HG03354 (cell line): ENCODE results near the gene SCMH1.
"Not testable (repeated sequence)": the region's sequence is repeated elsewhere in the genome, so short reads cannot be mapped to it uniquely, and the experiment has no call there.

Experiments
- ATAC-seq: cut with Tn5 transposase; IDR thresholded peaks from one replicate; pipeline ENCODE4 v1.9.1; 2021; ENCODE audit warnings: mild to moderate bottlenecking; ENCODE audit not compliant: unreplicated experiment, poor library complexity, severe bottlenecking

Gene SCMH1

DNA sequence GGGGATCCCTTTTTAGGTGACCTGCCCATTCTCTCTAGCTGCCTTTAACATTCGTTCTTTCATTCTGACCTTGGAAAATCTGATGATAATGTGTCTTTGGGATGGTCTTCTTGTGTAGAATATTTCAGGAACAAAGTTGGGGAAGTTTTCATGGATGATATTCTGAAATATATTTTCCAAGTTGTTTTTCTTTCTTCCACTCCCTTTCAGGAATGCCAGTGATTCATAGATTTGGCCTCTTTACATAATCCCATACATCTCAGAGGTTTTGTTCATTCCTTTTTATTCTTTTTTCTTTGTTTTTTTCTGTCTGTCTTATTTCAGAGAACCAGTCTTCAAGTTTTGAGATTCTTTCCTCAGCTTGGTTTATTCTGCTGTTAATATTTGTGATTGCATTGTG, 13.9 kb upstream of the SCMH1 start:
- no peak for ATAC-seq

DNA sequence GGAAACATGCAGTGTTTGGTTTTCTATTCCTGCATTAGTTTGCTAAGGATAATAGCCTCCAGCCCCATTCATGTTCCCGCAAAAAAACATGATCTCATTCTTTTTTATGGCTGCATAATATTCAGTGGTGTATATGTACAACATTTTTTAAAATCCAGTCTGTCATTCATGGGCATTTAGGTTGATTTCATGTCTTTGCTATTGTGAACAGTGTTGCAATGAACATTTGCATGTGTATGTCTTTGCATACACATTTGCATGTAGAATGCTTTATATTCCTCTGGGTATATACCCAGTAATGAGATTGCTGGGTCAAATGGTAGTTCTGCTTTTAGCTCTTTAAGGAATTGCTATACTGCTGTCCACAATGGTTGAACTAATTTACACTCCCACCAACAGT, 9.0 kb upstream of the SCMH1 start:
- ATAC-seq, result not testable (repeated sequence)

DNA sequence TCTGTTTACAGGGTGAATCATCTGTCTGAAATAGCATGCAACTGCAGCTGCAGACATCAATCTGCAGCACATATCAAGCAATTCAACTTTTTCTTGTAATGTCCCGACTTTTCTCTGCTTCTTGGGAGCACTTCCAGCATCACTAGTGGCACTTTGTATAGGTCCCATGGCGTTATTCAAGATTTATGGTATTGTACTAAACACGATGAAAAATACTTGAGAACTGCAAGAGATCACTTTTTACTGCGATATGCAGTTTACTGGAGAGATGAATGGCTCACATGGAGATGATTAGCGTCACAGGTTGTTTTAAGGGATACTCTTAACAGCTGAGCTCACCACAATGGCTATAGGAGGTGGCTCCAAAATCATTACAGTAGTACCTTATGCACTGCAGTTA, 7.2 kb upstream of the SCMH1 start:
- ATAC-seq, result no peak

DNA sequence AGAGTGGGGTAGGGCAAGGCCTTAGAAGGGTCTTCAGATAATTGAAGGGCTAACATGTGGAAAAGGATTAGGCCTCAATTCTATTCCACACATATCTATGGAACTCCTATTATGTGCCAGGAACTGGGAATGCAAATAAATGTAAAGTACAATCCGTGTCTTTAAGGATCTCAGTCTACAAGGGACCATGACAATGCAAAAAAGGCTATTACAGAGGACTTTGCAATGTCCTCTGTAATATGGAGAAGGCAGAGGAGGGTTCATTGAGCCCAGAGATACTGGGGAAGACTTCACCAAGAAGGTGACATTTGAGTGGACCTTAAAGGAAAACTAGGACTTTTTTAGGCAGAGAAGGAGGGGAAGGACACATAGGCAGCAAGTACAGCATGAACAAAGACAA, 4.5 kb upstream of the SCMH1 start:
- ATAC-seq, result no peak

DNA sequence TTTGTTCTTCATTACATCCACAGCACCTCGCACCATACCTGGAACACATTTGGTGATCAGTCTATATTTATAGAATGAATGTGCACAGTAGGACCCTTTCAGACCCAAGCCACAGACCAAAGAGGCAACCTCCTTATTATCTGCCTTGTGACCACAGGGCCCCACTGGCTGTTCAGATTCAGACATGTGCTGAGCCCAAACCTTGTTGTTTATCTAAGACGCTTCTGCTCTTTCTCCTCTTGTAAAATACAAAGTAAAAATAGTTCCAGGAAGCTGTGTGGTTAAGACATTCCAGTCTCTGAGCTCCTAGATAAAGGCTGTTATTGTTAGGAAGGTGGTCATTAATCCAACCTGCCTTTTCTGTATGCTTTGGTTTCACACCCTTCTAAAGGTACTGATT, 3.6 kb upstream of the SCMH1 start:
- no peak for ATAC-seq

DNA sequence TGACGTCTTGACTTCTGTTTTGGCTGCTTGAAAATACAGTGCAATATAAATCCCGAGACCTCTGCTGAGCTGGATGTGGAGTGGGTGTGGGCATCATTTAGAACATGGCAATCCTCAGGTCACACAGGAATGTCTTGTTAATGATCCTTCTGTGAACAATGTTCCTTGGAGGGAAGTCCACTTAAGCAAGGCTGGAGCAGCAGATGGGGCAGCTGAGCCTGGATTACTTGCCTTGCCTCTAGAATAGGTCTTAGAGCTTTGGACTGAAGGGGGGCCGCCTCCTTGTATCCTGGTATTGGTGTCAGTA, 926 bp upstream of the SCMH1 start:
- no peak for ATAC-seq

DNA sequence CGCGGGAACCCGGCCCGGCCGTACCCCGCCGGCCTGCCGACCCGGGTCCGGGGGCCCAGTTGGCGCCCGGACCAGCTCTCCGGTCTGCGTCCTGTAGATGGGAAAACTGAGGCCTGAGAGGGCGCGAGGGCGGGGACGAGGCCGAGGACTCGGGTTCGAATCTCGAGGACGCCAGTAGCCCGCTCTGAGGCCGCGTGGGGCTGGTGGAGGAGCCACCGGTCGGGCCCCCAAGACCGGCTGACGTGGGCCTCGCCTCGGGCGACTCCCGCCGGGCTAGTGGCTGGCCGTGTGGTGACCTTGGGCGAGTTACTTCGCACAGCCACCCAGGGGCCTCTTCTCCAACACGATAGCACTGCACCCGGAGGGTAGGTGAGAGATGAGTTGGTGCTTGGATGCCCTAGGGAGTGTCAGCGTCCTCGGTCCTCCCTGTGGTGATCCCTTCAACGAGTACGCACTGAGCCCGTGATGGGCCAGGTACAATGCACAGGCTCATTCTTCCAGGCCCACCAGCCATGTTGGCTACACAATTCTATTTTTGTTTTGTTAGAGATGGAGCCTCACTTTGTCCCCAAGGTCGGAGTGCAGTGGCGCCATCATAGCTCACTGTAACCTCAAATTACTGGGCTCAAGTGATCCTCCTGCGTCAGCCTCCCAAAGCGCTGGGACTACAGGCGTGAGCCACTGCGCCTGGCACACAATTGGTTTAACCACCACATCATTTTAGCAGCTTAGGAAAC, 404 bp upstream of the SCMH1 start:
- peak; percentile 16 for ATAC-seq

DNA sequence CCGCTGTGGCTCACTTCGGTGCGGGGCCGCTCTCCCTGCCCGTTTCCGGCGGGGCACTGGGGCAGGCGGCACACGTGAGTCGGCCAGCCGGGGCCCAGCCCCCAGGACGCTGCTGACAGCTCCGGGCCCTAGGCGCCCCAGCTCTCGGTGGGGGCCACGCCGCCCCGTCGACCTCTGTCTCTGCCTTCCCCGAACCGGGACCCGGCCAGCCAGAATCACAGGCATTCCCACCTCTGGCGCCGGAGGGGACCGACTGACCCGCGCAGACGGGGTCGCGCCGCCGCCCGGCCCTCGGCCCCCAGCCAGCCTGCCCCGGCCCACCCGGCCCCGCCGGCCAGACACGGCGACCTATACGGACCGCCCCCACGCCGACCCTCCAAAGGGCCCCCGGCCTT, 755 bp downstream of the SCMH1 start:
- peak; percentile 64 for ATAC-seq

DNA sequence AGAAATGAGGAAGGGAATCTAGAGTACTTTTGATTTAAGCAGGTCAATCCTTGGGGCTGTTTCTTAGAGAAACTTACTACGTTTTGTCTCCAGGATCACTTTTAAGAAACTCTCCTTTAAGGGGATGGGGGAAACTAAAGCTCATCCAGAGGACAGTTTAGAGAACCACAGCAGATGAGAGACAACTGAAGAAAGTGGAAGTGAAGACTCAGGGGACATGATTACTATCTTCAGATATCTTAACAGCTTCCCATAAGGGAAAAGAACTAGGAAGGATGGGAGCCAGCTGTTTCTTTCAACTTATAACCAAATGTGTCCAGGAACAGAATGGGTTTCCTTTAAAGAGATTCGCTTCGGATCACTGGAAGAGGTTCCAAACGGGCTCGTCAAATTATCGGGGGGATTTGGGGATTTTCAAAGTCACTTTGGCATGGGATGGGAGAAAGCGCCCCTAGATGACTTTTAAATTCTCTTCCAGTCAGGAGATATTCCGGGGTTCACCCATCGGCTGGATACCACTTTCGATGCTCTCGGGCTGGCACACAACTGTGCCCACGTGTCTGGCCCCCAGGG, 1.2 kb downstream of the SCMH1 start:
- no peak for ATAC-seq

DNA sequence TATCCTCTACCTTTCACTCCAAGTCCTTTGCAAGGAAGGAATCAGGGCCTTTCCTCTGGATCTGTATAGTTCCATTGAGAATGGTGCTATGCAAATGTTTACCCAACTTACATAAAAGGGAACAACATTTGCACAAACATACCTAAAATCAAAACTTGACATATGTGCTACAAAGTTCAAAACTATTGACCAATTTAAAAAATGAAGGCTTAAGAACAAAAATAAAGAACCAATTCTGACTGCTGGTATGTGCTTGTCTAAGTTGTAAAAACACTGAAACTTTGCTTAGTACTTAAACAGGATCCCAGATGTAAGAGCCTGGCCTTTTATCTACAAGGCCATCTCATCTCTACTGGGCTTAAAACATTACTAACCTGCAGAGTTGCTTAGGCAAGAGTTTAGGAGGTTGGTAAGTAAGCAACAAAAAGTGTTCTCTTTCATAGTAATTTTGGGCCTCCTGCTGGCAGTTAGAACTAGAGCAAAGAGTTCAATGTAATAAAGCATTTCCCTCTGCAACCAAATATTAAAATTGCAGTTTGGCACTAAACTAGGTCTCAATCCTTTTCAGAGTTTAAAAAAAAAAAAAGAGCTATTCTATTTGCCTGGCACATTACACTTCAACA, 2.0 kb downstream of the SCMH1 start:
- no peak for ATAC-seq

DNA sequence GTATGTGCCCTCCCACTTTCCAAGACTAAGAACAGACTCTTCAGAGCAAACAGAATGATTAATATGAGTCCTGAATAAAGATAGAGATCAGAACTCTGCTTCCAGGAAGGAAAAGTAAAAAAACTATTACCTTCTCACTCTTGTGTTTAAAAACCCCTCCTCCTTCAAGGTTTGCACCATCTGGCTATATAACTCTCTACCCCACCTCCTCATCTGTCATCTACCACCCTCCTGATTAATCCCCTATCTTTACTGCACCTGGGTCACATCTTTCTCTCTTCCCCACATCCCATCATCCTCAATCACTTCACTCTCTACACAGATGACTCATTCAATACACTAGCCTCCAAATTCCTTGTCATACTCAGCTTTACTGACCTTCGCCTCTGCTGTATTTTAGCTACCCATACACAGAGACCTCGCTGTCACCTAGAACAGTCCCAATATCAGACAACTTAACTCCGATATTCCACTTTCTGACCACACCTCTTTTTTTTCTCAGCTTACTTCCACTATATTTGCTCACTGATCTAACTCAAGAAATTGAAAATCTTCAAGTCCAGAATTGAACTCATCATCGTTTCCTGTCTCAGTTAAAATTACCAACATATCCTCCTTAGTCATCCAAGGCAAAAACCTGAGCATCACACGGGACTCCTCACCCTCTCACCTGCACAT, 3.7 kb downstream of the SCMH1 start:
- ATAC-seq, result no peak

DNA sequence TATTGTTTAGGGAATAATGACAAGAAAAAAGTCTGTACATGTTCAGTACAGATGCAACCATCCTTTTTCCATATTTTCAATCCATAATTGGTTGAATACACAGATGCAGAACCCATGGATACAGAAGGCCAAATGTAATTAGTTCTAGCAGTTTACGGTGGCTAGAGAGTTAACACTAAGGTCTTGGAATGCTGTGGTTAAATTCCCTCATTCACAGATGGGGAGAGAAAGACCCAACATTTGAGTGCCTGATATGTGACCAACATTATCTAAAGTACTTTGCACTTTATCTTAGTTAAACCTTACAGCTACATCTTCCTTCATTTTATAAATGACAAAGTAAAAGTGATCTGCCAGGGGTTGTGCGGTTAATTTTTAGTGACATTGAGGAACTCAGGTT, 5.3 kb downstream of the SCMH1 start:
- no peak for ATAC-seq

DNA sequence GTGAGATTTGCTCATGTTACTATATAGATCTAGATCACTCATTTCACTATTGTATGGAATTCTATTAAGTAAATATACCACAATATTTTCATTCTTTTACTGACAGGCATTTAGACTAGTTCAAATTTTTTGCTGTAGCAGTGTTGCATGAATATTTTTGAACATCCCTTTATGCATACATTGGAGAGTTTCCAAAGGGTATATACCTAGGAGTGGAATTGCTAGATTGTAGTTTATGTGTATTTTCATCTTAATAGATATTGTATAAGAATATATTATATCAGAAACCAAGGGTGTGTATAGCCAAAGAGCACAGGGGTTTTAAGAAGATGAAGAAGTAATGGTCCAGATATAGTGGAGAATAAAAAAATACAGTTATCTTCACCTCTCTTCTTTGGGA, 6.2 kb downstream of the SCMH1 start:
- ATAC-seq, result no peak

DNA sequence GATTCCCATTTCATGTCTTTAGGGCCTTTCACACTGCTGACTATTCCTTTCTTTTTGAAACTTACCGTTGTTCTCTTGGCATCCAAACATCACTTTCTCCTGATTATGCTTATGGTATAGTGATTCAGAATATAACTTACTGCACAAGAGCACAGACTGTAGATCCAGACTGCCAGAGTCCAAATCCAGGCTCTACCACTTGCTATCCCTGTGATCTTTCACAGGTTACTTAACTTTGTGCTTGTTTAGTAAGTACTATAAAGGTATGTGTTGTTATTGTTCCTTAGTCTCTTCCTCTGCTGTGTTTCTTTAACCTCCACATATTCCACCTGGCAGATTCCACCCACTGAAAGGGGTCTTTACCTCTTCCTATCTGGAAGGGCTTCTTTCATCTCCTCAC, 8.4 kb downstream of the SCMH1 start:
- no peak for ATAC-seq

DNA sequence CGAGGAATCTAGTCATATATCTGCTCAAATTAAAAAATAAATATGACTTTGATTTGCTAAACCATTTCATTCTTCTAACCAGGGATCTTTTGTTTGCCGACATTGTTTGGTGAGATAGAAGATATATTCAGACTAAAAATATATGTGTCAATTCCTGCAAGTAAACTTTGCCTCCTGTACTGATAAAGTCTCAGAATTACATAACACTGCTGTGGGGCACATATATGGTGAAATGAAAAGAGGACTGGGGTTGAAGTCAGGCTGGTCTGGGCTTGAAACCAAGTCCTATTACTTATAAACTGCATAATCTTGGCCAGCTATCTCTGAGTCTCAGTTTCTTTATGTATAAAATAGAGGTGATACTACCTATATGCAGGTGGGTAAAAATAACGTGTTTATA, 9.8 kb downstream of the SCMH1 start:
- no peak for ATAC-seq

DNA sequence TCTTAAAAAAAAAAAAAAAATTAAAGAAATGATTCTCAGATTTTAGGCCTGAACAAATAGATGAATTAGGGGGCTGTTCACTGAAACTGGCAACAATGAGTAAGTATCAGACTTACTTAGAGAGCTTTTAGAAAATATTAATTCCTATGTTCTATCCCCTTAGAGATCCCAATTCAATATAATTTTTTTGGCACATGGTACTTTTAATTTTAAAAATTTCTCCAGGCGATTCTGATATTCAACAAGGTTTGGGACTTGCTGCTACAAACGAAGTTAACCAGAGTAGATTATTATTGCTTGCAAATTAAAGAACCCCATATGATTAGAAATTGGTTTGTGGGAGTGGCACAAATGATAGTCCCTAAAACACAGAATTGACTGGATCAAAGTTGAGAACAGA, 11.4 kb downstream of the SCMH1 start:
- ATAC-seq, result no peak

DNA sequence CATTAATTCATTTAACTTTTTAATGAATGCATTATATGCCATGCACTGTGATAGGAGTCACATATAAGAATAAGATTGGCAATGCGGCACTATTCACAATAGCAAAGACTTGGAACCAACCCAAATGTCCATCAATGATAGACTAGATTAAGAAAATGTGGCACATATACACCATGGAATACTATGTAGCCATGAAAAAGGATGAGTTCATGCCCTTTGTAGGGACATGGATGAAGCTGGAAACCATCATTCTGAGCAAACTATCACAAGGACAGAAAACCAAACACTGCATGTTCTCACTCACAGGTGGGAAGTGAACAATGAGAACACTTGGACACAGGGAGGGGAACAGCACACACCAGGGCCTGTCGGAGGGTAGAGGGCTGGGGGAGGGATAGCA, 12.9 kb downstream of the SCMH1 start:
- ATAC-seq, result not testable (repeated sequence)

DNA sequence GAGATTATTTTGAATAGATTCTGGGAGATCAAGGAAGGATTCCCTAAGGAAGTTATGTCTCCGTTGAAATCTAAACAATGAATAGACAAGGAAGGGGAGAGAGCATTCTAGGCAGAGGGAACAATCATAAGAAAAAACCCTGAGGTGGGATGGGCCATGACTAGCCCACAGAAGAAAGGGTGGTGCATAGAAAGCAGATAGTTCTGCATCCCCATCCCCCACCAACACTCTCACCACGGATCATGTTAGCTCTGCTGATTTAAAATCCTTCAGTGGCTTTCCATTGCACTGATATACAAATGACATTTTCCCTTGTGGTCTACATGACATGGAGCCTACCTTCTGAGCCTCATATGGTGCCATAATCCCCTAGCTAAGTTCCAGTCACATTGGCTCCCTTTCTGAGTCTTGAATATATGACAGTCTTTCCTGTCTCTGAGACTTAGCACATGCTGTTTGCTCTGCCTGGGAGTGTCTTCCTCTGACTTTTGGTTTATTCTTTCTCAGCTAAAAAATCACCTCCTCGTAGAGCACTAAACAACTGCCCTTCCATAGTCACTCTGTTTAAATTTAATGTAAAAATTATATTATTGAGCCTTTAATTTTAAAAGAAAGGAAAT, 15.2 kb downstream of the SCMH1 start:
- no peak for ATAC-seq

DNA sequence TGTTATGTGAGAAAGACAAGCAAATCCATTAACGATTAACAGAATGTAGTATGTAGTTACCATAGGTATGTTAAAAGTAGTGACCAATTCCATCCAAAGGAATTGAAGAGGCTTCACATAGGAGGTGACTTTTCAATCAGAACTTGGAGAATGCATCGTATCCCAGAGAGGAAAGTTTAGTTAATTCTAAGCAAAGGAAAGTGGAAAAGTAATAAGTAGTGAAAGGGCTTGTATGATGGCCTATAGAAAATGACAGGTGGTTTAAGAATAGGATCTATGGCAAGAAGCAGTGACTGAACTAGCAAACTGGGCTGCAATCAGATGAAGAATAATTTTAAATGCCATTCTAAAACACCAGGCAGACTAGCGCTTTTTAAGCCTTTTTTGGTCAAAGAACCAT, 16.6 kb downstream of the SCMH1 start:
- ATAC-seq, result no peak

DNA sequence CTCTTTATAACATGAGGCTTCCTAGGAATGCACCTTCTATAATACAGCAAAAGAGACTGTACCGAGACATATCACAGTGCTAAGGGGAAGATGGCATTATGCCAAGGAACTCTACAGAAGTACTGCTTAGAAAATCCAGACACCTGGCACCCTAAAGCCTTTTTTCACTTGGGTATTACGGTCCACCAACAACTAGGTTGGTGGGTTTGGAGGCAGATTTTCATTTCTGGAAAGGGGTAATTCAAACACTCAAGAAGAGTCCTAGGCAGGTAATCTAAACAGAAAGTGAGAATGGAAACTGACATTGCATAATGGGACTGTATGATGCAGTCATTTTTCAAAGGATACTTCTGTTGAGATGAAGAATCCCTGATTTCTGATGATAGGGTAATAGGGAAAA, 19.6 kb downstream of the SCMH1 start:
- no peak for ATAC-seq

DNA sequence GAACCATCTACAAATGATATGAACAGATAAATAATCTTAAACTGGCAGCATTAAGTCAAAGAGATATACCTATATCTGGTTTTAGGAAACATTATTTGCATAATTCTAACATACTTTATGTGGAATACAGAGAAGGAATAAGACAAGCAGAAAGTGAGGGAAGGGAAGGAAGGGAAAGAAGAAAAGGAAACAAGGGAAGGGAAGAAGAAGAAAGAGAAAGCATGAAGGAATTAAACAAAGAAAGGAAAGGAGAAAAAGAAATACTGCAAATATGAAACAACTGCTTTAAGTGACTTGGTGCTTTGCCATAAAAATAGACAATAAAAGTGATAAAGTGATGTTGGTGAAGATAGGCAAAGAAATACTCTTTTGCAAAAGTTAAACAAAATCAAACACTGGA, 20.1 kb downstream of the SCMH1 start:
- ATAC-seq, result no peak
